HEK293T (cell line): ENCODE data around the gene EIF1AX.

Source experiments
- CTCF ChIA-PET: fragments of 350-600 bp; formaldehyde crosslinking; extraction: SDS; loops from one replicate; lab custom pipeline; 2021; ENCODE audit warnings: antibody characterized with exemption, inconsistent platforms; lab: Yijun Ruan, JAX
- POLR2A ChIA-PET: fragments of 350-600 bp; formaldehyde crosslinking; extraction: SDS; loops from one replicate; lab custom pipeline; 2020; ENCODE audit warnings: antibody characterized with exemption, inconsistent platforms; lab: Yijun Ruan, JAX
- DNase-seq: peaks from one replicate; pipeline ENCODE4 v3.0.0; 2012; ENCODE audit warnings: mixed read lengths; ENCODE audit errors: extremely low spot score
- ARNT ChIP-seq: fragments of 450-650 bp; IDR thresholded peaks from 2 replicates; pipeline ENCODE4 v1.6.1; 2017; ENCODE audit warnings: mild to moderate bottlenecking
- BHLHE40 ChIP-seq: fragments of 450-650 bp; IDR thresholded peaks from 2 replicates; pipeline ENCODE4 v1.6.1; 2016; ENCODE audit warnings: mild to moderate bottlenecking, moderate library complexity, borderline replicate concordance
- CTBP1 ChIP-seq: fragments of 450-650 bp; IDR thresholded peaks from 2 replicates; pipeline ENCODE4 v1.6.1; 2016; ENCODE audit warnings: borderline replicate concordance
- ELF4 ChIP-seq: fragments of 450-650 bp; IDR thresholded peaks from 2 replicates; pipeline ENCODE4 v1.6.1; 2017; ENCODE audit warnings: antibody characterized with exemption
- FOXA1 ChIP-seq: fragments of 450-650 bp; IDR thresholded peaks from 2 replicates; pipeline ENCODE4 v1.6.1; 2016; ENCODE audit warnings: mild to moderate bottlenecking
- FOXK2 ChIP-seq: fragments of 450-650 bp; IDR thresholded peaks from 2 replicates; pipeline ENCODE4 v1.6.1; 2016; ENCODE audit warnings: mild to moderate bottlenecking
- FOXM1 ChIP-seq: fragments of 450-650 bp; IDR thresholded peaks from 2 replicates; pipeline ENCODE4 v1.6.1; 2017; ENCODE audit warnings: mild to moderate bottlenecking, borderline replicate concordance
- HDGF ChIP-seq: fragments of 450-650 bp; IDR thresholded peaks from 2 replicates; pipeline ENCODE4 v1.6.1; 2017; ENCODE audit warnings: antibody characterized with exemption, borderline replicate concordance
- L3MBTL2 ChIP-seq: fragments of 450-650 bp; conservative IDR thresholded peaks from 2 replicates; pipeline ENCODE4 v1.6.1; 2016; ENCODE audit warnings: mild to moderate bottlenecking
- LEF1 ChIP-seq: fragments of 450-650 bp; IDR thresholded peaks from 2 replicates; pipeline ENCODE4 v1.6.1; 2017; ENCODE audit warnings: mild to moderate bottlenecking, borderline replicate concordance
- NFRKB ChIP-seq: fragments of 450-650 bp; IDR thresholded peaks from 2 replicates; pipeline ENCODE4 v1.6.1; 2016; ENCODE audit warnings: mild to moderate bottlenecking, moderate library complexity
- SP1 ChIP-seq: fragments of 450-650 bp; IDR thresholded peaks from 2 replicates; pipeline ENCODE4 v1.6.1; 2017
- SUZ12 ChIP-seq: fragments of 450-650 bp; IDR thresholded peaks from 2 replicates; pipeline ENCODE4 v1.6.1; 2016; ENCODE audit warnings: mild to moderate bottlenecking
- TARDBP ChIP-seq: fragments of 450-650 bp; IDR thresholded peaks from 2 replicates; pipeline ENCODE4 v1.6.1; 2016
- ZNF384 ChIP-seq: fragments of 450-650 bp; IDR thresholded peaks from 2 replicates; pipeline ENCODE4 v1.6.1; 2016
- TF ChIP-seq, protein P1 (sequence below): fragments of 450-650 bp; IDR thresholded peaks from 2 replicates; pipeline ENCODE4 v1.6.1; 2016

EIF1AX gene

GRCh38 chrX:20116577-20117240 is 24.9 kb downstream of the EIF1AX start, which contains the start of gene MAP7D2:
Gene MAP7D2, minus strand, starts transcription at chrX:20116907. Its CDS starts 28 bp downstream, at chrX:20116879.
- ChIA-PET POLR2A (no interaction called here), CTCF (no interaction called here)
- no peak for TF ChIP-seq ELF4
- no peak for TF ChIP-seq NFRKB
- TF ChIP-seq CTBP1: no peak
- TF ChIP-seq LEF1: no peak
- no peak for DNase-seq

GRCh38 chrX:20116087-20116576 is 25.5 kb downstream of the EIF1AX start:
- CTCF ChIA-PET: no interaction called here
- TF ChIP-seq FOXA1 (no peak), ZNF384 (no peak), ELF4 (no peak), L3MBTL2 (no peak; the same call in 1 of the 2 replicates), NFRKB (no peak), FOXM1 (no peak)
- TF ChIP-seq, protein P1, sequence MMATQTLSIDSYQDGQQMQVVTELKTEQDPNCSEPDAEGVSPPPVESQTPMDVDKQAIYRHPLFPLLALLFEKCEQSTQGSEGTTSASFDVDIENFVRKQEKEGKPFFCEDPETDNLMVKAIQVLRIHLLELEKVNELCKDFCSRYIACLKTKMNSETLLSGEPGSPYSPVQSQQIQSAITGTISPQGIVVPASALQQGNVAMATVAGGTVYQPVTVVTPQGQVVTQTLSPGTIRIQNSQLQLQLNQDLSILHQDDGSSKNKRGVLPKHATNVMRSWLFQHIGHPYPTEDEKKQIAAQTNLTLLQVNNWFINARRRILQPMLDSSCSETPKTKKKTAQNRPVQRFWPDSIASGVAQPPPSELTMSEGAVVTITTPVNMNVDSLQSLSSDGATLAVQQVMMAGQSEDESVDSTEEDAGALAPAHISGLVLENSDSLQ: no peak
- no peak for DNase-seq
- POLR2A ChIA-PET: no interaction called here

DNA sequence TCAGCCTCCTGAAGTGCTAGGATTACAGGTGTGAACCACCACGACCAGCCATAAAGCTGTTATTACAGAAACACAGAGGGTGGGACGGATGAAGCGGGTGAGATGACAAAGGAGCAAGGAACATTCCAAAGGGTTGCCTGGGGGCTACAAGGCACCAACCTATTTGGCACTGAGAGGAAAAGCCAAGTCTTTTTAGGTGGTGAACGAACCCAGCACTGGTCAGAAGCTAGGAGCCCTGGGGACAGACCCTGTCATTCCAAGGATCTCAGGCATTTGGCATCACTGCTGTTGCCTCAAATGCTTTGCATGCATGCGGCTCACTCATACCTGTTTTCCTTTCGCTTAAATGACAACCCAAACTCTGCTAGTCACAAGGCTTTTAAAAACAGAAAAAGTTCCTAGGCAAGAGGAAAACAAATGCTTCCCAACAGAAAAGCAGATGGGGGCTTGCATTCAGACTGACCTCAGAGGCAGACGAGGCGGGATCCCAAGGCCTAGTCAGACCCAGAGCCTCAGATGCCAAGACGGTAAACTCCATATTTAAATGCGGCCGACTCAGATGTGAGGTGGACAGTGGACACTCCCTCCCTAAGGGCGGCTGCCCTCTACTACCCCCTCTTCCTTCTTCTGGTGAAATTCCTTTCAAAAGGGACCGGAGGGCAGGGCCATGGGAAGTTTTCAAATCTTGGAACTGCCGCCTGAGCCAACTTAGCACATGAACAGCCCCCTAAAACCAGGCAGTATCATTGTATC is 29.4 kb downstream of the EIF1AX start:
- POLR2A ChIA-PET: no interaction called here
- TF ChIP-seq TARDBP: no peak
- no peak for TF ChIP-seq ZNF384
- TF ChIP-seq SP1: no peak
- no peak for TF ChIP-seq SUZ12
- no peak for TF ChIP-seq LEF1
- no peak for TF ChIP-seq CTBP1
- TF ChIP-seq BHLHE40: no peak
- CTCF ChIA-PET: no interaction called here
- no peak for DNase-seq

DNA sequence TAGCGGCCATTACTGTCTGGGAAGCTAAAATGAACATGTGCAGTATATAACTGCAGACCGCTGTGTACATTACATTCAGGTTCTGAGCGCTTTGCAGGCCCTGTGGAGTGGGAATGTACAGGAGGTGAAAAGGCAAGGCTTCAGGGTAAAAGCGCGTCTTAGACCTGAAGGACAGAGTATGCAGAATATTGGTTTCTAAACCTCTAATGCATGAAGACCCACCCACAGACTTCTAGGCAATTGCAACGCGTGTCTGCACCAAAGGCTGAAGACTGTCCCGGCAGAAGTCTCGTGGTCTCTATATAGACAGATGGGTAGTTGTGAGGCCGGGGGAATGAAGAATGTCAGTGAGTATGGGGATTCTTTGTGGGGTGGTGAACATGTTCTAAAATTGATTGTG is 30.4 kb downstream of the EIF1AX start:
- no peak for DNase-seq
- POLR2A ChIA-PET: no interaction called here
- TF ChIP-seq HDGF (no peak), LEF1 (no peak), BHLHE40 (no peak), L3MBTL2 (no peak), FOXK2 (no peak)
- TF ChIP-seq, protein P1: no peak
- CTCF ChIA-PET: no interaction called here

GRCh38 chrX:20101934-20102581 is 39.6 kb downstream of the EIF1AX start:
- ChIA-PET POLR2A (no interaction called here), CTCF (no interaction called here)
- DNase-seq: no peak
- no peak for TF ChIP-seq FOXM1
- no peak for TF ChIP-seq BHLHE40
- no peak for TF ChIP-seq HDGF
- no peak for TF ChIP-seq ARNT
- no peak for TF ChIP-seq SUZ12
- no peak for TF ChIP-seq TARDBP
- no peak for TF ChIP-seq ZNF384
- TF ChIP-seq, protein P1: no peak
- TF ChIP-seq L3MBTL2: no peak
- TF ChIP-seq FOXA1: no peak
- no peak for TF ChIP-seq LEF1
- no peak for TF ChIP-seq CTBP1
- no peak for TF ChIP-seq SP1
- TF ChIP-seq NFRKB: no peak
- no peak for TF ChIP-seq FOXK2
- no peak for TF ChIP-seq ELF4

DNA sequence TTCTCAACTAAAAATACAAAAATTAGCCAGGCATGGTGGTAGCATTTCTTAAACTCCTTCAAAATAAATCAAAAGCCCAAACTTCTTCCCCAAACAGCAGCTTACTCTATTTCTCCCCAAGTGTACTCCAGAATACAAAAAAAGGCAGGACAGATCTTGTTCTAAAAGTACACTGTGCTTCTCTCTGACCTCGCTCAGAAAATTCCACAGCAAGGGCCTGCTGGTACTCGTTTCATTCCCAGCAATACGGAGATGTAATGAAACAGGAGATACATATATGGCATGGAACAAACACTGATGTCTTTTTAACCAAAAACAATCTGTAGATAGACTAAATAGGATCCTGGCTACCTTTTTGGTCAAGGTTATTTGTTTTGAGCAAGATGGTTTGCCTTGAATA is 50.1 kb downstream of the EIF1AX start:
- ChIA-PET CTCF (no interaction called here), POLR2A (no interaction called here)
- no peak for TF ChIP-seq ELF4
- TF ChIP-seq FOXM1: no peak
- no peak for TF ChIP-seq ZNF384
- no peak for TF ChIP-seq L3MBTL2
- TF ChIP-seq HDGF: no peak
- TF ChIP-seq BHLHE40: no peak
- TF ChIP-seq TARDBP: no peak
- TF ChIP-seq SP1: no peak
- TF ChIP-seq FOXK2: no peak
- TF ChIP-seq FOXA1: no peak
- no peak for TF ChIP-seq SUZ12
- TF ChIP-seq, protein P1: no peak
- TF ChIP-seq ARNT: no peak
- TF ChIP-seq NFRKB: no peak
- TF ChIP-seq CTBP1: no peak
- TF ChIP-seq LEF1: no peak
- DNase-seq: no peak
